K562 (cell line): Measurements from ENCODE around the gene ELOVL1. TPM values are rescaled to one million over a fixed set of nuclear protein-coding genes. Genes with fewer than 3 reads are reported as not detected.

Experiments
- BCL6 ChIP-seq: fragments of 250-450 bp; sonication (Bioruptor Pico); IDR thresholded peaks from 2 replicates; pipeline ENCODE4 v1.4.0; 2020
- KDM5B ChIP-seq: fragments of 200-600 bp; sonication (generic); IDR thresholded peaks from 2 replicates; pipeline ENCODE4 v1.6.1; 2012; ENCODE audit warnings: low read depth, mild to moderate bottlenecking, moderate library complexity, low read length, control low read depth, inconsistent platforms; ENCODE audit not compliant: insufficient replicate concordance
- MED1 ChIP-seq: sonication (generic); formaldehyde crosslinking; IDR thresholded peaks from 2 replicates; pipeline ENCODE4 v1.8.1; 2023; ENCODE audit warnings: missing genetic modification reagents, borderline replicate concordance
- NCOA1 ChIP-seq: fragments of 450-650 bp; IDR thresholded peaks from 2 replicates; pipeline ENCODE4 v1.6.1; 2016; ENCODE audit warnings: low read depth
- NCOA2 ChIP-seq, 2 experiments: fragments of 450-650 bp; IDR thresholded peaks; 2 replicates each; pipeline ENCODE4 v1.6.1; 2018; ENCODE audit warnings: mild to moderate bottlenecking in 2 of 2, moderate library complexity in 1 of 2; ENCODE audit not compliant: partially characterized antibody in 2 of 2
- NRF1 ChIP-seq, 2 experiments: fragments of 450-650 bp; IDR thresholded peaks in 1 of 2; conservative IDR thresholded peaks in 1 of 2; 2 replicates each; pipeline ENCODE4 v1.6.1; 2014; ENCODE audit warnings: mild to moderate bottlenecking in 2 of 2
- NUFIP1 ChIP-seq: fragments of 450-650 bp; IDR thresholded peaks from 2 replicates; pipeline ENCODE4 v1.6.1; 2018; ENCODE audit not compliant: partially characterized antibody
- PHF20 ChIP-seq: fragments of 450-650 bp; IDR thresholded peaks from 2 replicates; pipeline ENCODE4 v1.6.1; 2018; ENCODE audit not compliant: partially characterized antibody
- POLR2H ChIP-seq: IDR thresholded peaks from 2 replicates; pipeline ENCODE4 v1.6.1; 2016; ENCODE audit warnings: missing genetic modification characterization, low read depth, mild to moderate bottlenecking, control low read depth, missing compliant biosample characterization, moderate library complexity
- RAD21 ChIP-seq, 2 experiments: fragments of 250-450 bp in 1 of 2; fragments of 450-650 bp in 1 of 2; sonication (Bioruptor Pico) in 1 of 2; formaldehyde crosslinking in 1 of 2; IDR thresholded peaks in 1 of 2; conservative IDR thresholded peaks in 1 of 2; 2 replicates each; pipeline versions ENCODE4 v1.4.0 to v1.8.0; 2020 to 2022; ENCODE audit warnings: mild to moderate bottlenecking in 2 of 2, moderate library complexity in 1 of 2
- SOX6 ChIP-seq: fragments of 450-650 bp; IDR thresholded peaks from 2 replicates; pipeline ENCODE4 v1.6.1; 2014; ENCODE audit warnings: mild to moderate bottlenecking
- SRSF3 ChIP-seq: fragments of 200-400 bp; formaldehyde crosslinking; IDR thresholded peaks from 2 replicates; pipeline ENCODE4 v1.6.1; 2016; ENCODE audit warnings: mild to moderate bottlenecking, low read length, moderate library complexity; ENCODE audit not compliant: insufficient read depth
- STAG1 ChIP-seq: sonication (generic); formaldehyde crosslinking; IDR thresholded peaks from 2 replicates; pipeline ENCODE4 v1.5.0; 2020; ENCODE audit warnings: missing genetic modification reagents, borderline replicate concordance
- TCF7L2 ChIP-seq: fragments of 150-350 bp; IDR thresholded peaks from 2 replicates; pipeline ENCODE4 v1.6.1; 2016; ENCODE audit warnings: low read depth, mild to moderate bottlenecking, low read length, moderate library complexity
- XRCC3 ChIP-seq: fragments of 450-650 bp; IDR thresholded peaks from 2 replicates; pipeline ENCODE4 v1.6.1; 2017; ENCODE audit warnings: mild to moderate bottlenecking, moderate library complexity
- ZNF436 ChIP-seq: fragments of 250-450, 450-650 bp; sonication (Bioruptor Pico); formaldehyde crosslinking; IDR thresholded peaks from 2 replicates; pipeline ENCODE4 v1.7.0; 2020; ENCODE audit warnings: mild to moderate bottlenecking
- ZNF699 ChIP-seq: fragments of 250-450 bp; sonication (Bioruptor Pico); IDR thresholded peaks from 2 replicates; pipeline ENCODE4 v1.8.0; 2021; ENCODE audit warnings: mild to moderate bottlenecking, moderate library complexity; ENCODE audit not compliant: insufficient replicate concordance
- polyA plus RNA-seq, 8 experiments: library from polyadenylated mRNA; depleted of rRNA in 4 of 8; stranded (reverse) in 5 of 8; unstranded in 3 of 8; fragments of >200 nt; fragmentation: Nextera tagmentation in 2 of 8; fragmentation: Illumina TruSeq in 1 of 8; extraction: Ambion mirVana in 2 of 8; extraction: Trizol in 1 of 8; gene quantifications; 2 replicates each; pipeline versions ENCODE4 v1.2.1 to v1.2.3, GENCODE V29; 2011 to 2014; ENCODE audit warnings: inconsistent platforms in 1 of 8, missing spikeins in 1 of 8
- total RNA-seq, 7 experiments: library from RNA; depleted of rRNA in 6 of 7; stranded (reverse); fragments of >200 nt in 6 of 7; fragmentation: Illumina TruSeq in 2 of 7; extraction: Trizol in 2 of 7; gene quantifications; 2 replicates each; pipeline versions ENCODE4 v1.2.1 to v1.2.3, GENCODE V29; 2011 to 2021; ENCODE audit warnings: low replicate concordance in 1 of 7
- TF ChIP-seq, protein P1 (sequence below): fragments of 450-650 bp; IDR thresholded peaks from 2 replicates; pipeline ENCODE4 v1.6.1; 2018; ENCODE audit not compliant: partially characterized antibody
- TF ChIP-seq, protein P2 (sequence below): fragments of 250-450 bp; sonication (Bioruptor Pico); IDR thresholded peaks from 2 replicates; pipeline ENCODE4 v1.9.0; 2021; ENCODE audit warnings: mild to moderate bottlenecking, inconsistent platforms
- TF ChIP-seq, protein P3 (sequence below): fragments of 250-450 bp; sonication (Bioruptor Pico); IDR thresholded peaks from 2 replicates; pipeline ENCODE4 v1.8.0; 2022; ENCODE audit warnings: moderate library complexity, mild to moderate bottlenecking, inconsistent platforms

ELOVL1 gene
- total and polyA plus RNA-seq, 9 of the 15 experiments (the other 6 are each of a cell fraction or from before 2014, with no cell fraction given), result 51.0 to 157 (median 70.3) TPM

DNA sequence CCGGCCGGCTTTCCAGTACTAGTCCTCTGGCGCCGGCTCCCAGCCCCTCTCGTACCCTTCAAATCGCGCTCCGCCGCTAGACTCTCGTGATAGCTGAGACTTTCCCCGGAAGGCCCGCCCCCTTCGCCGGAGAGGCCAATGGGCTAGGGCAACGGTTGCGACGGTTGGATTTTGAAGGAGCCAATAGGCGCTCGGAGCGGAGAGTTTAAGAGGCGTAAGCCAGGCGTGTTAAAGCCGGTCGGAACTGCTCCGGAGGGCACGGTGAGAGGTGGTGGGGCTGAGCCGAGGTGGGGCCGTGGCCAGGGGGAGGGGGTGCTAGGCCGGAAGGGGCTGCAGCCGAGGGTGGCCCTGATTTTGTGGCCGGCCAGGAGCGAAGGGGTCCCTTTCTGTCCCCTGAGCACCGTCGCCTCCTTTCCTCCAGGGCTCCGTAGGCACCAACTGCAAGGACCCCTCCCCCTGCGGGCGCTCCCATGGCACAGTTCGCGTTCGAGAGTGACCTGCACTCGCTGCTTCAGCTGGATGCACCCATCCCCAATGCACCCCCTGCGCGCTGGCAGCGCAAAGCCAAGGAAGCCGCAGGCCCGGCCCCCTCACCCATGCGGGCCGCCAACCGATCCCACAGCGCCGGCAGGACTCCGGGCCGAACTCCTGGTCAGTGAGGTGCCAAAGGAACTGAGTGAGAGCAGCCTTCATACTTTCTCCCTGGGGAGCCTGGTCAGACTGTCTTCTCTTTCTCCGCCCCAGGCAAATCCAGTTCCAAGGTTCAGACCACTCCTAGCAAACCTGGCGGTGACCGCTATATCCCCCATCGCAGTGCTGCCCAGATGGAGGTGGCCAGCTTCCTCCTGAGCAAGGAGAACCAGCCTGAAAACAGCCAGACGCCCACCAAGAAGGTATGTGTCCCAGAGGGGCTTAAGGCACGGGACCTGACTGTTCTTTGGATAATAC, 8.8 kb downstream of the ELOVL1 start, which contains the start of gene CDC20 (continued):
- TF ChIP-seq KDM5B, result peak; percentile 86
- no peak for TF ChIP-seq MED1 (CRISPR knock-in tag)
- no peak for TF ChIP-seq STAG1
- TF ChIP-seq TCF7L2, result no peak
- peak; percentile 71 for TF ChIP-seq POLR2H (tag)
- TF ChIP-seq BCL6 (CRISPR knock-in tag), result no peak
- TF ChIP-seq NCOA2 (IDR thresholded peaks at IDR 0.05; ENCODE audit: partially characterized antibody in 2 of 2), result no peak
- TF ChIP-seq RAD21 (CRISPR knock-in tag; conservative IDR thresholded peaks at IDR 0.05 in 1 of 2, IDR thresholded peaks at IDR 0.05 in 1 of 2), result no peak
- TF ChIP-seq PHF20, result no peak
- TF ChIP-seq NRF1 (conservative IDR thresholded peaks at IDR 0.05 in 1 of 2, IDR thresholded peaks at IDR 0.05 in 1 of 2), result peak; percentile 51 to 58; a peak in 3 of 4 replicates
- TF ChIP-seq ZNF436 (CRISPR knock-in tag), result no peak
- TF ChIP-seq ZNF699 (CRISPR knock-in tag), result no peak
- TF ChIP-seq, protein P1, sequence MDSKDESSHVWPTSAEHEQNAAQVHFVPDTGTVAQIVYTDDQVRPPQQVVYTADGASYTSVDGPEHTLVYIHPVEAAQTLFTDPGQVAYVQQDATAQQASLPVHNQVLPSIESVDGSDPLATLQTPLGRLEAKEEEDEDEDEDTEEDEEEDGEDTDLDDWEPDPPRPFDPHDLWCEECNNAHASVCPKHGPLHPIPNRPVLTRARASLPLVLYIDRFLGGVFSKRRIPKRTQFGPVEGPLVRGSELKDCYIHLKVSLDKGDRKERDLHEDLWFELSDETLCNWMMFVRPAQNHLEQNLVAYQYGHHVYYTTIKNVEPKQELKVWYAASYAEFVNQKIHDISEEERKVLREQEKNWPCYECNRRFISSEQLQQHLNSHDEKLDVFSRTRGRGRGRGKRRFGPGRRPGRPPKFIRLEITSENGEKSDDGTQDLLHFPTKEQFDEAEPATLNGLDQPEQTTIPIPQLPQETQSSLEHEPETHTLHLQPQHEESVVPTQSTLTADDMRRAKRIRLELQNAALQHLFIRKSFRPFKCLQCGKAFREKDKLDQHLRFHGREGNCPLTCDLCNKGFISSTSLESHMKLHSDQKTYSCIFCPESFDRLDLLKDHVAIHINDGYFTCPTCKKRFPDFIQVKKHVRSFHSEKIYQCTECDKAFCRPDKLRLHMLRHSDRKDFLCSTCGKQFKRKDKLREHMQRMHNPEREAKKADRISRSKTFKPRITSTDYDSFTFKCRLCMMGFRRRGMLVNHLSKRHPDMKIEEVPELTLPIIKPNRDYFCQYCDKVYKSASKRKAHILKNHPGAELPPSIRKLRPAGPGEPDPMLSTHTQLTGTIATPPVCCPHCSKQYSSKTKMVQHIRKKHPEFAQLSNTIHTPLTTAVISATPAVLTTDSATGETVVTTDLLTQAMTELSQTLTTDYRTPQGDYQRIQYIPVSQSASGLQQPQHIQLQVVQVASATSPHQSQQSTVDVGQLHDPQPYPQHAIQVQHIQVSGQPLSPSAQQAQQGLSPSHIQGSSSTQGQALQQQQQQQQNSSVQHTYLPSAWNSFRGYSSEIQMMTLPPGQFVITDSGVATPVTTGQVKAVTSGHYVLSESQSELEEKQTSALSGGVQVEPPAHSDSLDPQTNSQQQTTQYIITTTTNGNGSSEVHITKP, result peak; percentile 81
- no peak for TF ChIP-seq SRSF3
- no peak for TF ChIP-seq SOX6
- TF ChIP-seq NUFIP1, result no peak
- TF ChIP-seq, protein P2, sequence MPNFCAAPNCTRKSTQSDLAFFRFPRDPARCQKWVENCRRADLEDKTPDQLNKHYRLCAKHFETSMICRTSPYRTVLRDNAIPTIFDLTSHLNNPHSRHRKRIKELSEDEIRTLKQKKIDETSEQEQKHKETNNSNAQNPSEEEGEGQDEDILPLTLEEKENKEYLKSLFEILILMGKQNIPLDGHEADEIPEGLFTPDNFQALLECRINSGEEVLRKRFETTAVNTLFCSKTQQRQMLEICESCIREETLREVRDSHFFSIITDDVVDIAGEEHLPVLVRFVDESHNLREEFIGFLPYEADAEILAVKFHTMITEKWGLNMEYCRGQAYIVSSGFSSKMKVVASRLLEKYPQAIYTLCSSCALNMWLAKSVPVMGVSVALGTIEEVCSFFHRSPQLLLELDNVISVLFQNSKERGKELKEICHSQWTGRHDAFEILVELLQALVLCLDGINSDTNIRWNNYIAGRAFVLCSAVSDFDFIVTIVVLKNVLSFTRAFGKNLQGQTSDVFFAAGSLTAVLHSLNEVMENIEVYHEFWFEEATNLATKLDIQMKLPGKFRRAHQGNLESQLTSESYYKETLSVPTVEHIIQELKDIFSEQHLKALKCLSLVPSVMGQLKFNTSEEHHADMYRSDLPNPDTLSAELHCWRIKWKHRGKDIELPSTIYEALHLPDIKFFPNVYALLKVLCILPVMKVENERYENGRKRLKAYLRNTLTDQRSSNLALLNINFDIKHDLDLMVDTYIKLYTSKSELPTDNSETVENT (CRISPR knock-in tag), result peak; percentile 87
- no peak for TF ChIP-seq XRCC3
- TF ChIP-seq, protein P3, sequence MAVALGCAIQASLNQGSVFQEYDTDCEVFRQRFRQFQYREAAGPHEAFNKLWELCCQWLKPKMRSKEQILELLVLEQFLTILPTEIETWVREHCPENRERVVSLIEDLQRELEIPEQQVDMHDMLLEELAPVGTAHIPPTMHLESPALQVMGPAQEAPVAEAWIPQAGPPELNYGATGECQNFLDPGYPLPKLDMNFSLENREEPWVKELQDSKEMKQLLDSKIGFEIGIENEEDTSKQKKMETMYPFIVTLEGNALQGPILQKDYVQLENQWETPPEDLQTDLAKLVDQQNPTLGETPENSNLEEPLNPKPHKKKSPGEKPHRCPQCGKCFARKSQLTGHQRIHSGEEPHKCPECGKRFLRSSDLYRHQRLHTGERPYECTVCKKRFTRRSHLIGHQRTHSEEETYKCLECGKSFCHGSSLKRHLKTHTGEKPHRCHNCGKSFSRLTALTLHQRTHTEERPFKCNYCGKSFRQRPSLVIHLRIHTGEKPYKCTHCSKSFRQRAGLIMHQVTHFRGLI, result no peak
- no peak for TF ChIP-seq NCOA1
